Epithelial cell of esophagus (primary cell): ENCODE measurements around the gene PTMA.

Experiments
- DNase-seq: peaks from one replicate; pipeline ENCODE4 v3.0.0; 2010; ENCODE audit warnings: low read depth
- H3K4me3 ChIP-seq: 2 replicates; pipeline ENCODE4 v1.5.1; 2011; ENCODE audit warnings: mild to moderate bottlenecking, low read length, control low read depth
- CTCF ChIP-seq: IDR thresholded peaks from 2 replicates; pipeline ENCODE4 v1.5.1; 2011; ENCODE audit warnings: low read depth, mild to moderate bottlenecking, low read length, control low read depth, inconsistent platforms; ENCODE audit not compliant: insufficient read depth; ENCODE audit errors: missing control alignments

The PTMA gene

GRCh38 chr2:231677632-231678104 is 30.7 kb upstream of the PTMA start:
- no peak overlapping the region for H3K4me3 ChIP-seq
- peak; percentile 90 for TF ChIP-seq CTCF
- peak; percentile 86 for DNase-seq

GRCh38 chr2:231679908-231680284 is 28.4 kb upstream of the PTMA start:
- peak; percentile 18 for DNase-seq
- H3K4me3 ChIP-seq, result no peak overlapping the region
- no peak for TF ChIP-seq CTCF

GRCh38 chr2:231680285-231680991 is 27.9 kb upstream of the PTMA start:
- no peak for TF ChIP-seq CTCF
- H3K4me3 ChIP-seq, result peak overlapping the region; percentile 33
- peak; percentile 63 for DNase-seq

GRCh38 chr2:231680992-231681852 is 27.1 kb upstream of the PTMA start:
- peak overlapping the region; percentile 33 for H3K4me3 ChIP-seq
- DNase-seq, result peak; percentile 19
- no peak for TF ChIP-seq CTCF

- no peak overlapping the region for H3K4me3 ChIP-seq
- no peak for DNase-seq
- no peak for TF ChIP-seq CTCF
Observed at GRCh38 chr2:231682603-231683291, 25.6 kb upstream of the PTMA start.

- no peak overlapping the region for H3K4me3 ChIP-seq
- no peak for DNase-seq
- TF ChIP-seq CTCF, result no peak
Observed at GRCh38 chr2:231683292-231684235, 24.8 kb upstream of the PTMA start.
